ENCODE data around the gene RAP1GAP2.
A peak's percentile ranks its signal among the peaks of the same experiment; 100 is the strongest.
"Not testable (repeated sequence)": the region's sequence is repeated elsewhere in the genome, so short reads cannot be mapped to it uniquely, and the experiment has no call there.

Gene RAP1GAP2

DNA sequence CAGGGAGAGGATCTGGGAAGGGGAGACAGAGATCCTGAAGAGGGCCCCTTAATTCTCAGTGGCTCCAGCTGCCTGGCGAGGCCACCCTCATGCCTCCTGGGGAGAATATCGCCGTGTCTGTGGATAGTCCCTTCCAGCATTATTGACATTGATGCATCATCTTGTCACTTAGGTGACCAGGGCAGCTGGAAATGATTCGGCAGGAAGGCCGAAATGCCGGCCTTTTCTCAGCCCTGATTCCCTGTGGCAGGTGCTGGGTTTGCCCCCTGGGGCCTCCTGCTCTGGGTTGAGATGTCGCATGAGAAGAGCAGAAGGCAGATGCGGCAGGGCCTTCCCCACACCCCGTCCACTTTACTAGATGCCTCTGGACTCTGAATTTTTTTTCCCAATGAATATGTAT, 89.5 kb downstream of the RAP1GAP2 start:
- DNase-seq (ENCODE audit: low read depth) = no peak

DNA sequence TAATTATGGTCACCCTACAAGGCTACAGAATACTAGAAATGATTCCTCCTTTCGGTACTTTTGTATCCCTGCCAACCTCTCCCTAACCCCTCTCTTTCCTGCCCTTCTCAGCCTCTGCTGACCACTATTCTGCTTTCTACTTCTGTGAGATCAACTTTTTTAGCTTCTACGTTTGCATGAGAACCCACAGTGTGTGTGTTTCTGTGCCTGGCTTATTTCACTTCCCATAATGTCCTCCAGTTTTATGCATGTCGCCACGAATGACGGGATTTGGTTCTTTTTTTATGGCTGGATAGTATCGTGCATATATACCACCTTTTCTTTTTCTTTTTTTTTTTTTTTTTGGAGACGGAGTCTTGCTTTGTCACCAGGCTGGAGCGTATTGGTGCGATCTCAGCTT, 92.1 kb downstream of the RAP1GAP2 start:
- no peak for DNase-seq (ENCODE audit: low read depth)

DNA sequence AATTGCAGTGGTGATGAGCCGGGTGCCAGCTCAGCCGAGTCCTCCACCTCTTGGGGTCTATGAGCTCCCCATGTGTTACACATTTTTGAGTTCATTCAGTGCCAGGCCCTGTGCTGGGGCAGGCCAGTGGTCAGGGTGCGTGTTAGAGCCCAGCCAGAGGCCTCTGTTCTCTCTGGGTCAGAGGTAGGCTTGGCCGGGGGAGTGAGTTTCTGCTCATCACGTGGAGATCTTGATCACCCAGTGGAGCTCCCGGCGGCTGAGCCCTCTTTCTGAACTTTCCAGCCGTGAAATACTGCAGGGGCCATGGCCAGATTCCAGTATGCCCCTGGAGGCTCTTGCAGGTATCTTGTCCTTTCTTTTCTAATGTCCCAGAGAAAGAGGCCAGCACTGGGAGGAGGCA, 93.0 kb downstream of the RAP1GAP2 start:
- no peak for DNase-seq (ENCODE audit: low read depth)

DNA sequence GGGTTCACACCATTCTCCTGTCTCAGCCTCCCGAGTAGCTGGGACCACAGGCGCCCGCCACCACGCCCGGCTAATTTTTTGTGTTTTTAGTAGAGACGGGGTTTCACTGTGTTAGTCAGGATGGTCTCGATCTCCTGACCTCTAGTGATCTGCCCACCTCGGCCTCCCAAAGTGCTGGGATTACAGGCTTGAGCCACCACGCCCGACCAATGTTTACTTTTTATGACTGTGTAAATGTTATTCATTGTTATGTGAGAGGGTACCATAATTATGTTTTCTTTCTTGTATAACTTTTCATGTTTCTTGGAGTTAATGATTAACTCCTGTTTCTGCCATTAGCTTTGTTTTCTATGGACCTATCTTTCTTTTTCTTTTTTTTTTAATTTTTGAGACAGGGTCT, 94.5 kb downstream of the RAP1GAP2 start:
- not testable (repeated sequence) for DNase-seq (ENCODE audit: low read depth)

DNA sequence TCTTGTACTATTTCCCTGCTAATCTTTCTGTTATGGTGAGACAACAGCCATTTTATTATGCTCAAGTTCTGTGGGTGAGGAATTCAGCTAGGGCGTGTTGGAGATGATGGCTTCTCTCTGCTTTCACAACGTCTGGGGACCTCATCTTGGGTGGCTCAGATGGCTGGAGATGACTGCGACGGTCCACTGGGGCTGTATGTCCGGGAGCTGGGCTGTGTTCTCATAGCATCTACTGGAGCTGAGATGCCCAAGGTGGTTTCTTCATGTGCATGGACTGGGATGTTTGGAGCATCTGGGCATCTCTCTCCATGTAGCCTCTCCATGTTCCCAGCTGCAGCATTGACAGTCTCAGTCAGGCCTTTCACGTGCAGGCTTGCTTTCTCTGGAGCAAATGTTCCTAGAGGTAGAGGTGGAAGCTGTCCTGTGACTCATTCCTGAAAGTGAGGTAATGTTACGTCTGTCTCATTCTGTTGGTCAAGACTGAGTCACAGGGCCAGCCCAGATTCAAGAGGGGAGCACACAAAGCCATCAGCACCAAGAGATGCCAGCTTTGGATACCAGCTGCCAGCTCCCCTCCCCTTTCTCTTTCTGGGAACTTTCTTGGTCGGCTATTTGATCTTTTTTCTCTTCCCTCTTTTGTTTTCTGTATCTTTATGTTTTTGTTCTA, 96.2 kb downstream of the RAP1GAP2 start:
- peak; percentile 38 for DNase-seq (ENCODE audit: low read depth)

DNA sequence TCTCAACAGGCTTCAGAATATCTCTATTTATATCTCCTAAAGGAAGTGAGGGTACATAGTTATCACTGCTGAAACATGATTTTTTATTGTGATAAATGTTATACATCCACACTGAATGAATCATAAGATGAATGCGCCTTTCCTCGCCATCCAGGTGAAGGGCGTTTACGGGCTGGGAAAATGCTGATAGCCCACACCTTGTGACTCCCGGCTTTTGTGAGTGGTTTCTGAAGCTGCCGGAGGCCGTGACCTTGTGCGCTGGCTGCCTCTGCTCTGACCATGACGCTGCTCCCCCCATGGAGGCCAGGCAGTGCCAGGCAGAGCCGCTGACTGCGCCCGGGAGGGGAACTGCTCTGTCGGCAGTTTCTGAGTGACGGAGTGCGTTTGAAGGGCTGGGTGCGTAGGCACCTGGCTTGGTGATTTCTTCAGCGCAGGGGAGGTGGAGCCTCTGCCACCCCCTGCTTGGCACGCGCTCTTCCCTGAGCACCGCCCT, 97.2 kb downstream of the RAP1GAP2 start:
- DNase-seq (ENCODE audit: low read depth) = no peak

DNA sequence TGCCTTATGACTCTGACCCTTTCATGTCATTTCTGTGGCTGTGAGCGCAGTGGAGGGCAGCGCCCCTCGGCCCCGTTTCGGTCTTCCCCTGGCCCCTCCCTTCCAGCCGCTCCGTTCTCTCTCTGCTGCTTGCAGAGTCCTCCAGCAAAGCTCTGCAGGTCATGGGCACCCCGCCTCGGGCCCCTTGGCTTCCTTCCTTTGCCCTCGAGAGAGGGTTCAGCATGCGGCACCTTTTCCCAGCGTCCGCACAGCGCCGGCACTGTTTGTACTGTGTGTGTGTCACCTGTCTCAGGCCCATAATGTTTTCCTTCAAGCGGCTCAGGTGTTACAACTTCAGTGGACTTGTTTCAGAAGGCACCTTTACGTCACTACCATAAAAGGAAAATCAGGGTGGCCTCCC, 98.5 kb downstream of the RAP1GAP2 start:
- DNase-seq (ENCODE audit: low read depth) = no peak

DNA sequence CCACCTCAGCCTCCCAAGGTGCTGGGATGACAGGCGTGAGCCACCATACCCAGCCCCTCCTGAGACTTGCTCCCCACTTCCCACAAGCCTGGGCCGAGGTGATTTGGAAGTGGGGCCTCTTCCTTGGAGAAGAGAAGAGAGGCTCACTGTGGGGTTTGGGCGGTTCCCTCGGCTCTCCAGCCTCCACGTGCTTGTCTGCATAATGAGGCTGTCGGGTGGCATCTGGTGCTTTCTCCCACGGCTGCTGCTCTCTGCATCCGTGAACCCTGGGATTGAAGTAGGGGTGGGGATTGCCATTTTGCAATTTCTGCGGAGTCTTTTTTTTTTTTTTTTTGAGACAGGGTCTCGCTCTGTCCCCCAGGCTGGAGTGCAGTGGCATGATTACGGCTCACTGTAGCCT, 101.4 kb downstream of the RAP1GAP2 start:
- no peak for DNase-seq (ENCODE audit: low read depth)

DNA sequence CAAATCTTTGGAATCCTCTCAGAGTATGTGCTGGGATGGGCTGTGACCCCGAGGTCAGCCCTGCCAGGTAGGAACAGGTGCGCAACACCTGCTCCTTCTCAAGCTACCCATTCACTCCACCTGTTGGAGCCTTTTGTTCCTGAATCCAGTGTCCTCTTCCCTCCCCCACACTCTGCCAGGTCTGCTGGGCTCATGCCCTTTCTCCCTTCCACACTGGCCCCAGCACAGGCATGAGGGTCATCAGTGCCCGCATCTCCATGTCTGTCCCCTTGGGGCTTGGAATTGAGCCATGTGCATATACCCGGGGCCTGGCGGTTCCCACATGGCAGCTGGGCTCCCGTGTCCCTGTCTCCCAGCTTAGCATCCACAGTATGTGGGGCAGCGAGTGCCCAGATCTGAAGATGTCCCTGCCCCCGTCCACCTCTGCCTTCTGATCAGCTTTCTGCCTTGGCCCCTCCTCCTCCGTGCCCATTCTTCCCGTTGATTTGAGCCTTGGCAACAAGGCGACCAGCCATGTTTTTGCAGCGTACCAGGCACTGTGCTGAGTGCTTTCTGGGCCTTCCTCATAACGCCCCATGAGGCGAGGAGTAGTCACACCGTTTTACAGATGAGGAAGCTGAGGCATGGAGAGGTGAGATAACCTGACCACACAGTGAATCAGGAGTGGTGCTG, 102.2 kb downstream of the RAP1GAP2 start:
- no peak for DNase-seq (ENCODE audit: low read depth)

DNA sequence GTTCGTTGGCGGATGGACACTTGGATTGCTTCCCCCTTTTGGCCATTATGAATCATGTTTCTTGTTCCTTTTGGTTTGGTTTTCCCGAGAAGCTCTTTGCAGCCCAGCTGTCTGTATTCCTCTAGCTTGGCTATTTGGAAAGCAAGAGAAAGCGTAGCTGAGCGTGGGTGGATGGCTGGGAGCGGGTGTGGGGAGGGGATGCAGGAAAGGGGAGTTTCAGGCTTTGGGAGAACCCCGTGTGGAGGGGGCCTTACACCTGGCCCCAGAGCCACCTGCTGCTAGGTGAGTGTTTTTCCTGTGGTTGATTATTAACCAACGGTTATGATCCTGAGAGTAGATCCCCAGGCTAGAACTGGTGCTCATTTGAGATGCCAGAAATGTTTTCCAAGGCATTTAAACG, 103.7 kb downstream of the RAP1GAP2 start:
- no peak for DNase-seq (ENCODE audit: low read depth)

DNA sequence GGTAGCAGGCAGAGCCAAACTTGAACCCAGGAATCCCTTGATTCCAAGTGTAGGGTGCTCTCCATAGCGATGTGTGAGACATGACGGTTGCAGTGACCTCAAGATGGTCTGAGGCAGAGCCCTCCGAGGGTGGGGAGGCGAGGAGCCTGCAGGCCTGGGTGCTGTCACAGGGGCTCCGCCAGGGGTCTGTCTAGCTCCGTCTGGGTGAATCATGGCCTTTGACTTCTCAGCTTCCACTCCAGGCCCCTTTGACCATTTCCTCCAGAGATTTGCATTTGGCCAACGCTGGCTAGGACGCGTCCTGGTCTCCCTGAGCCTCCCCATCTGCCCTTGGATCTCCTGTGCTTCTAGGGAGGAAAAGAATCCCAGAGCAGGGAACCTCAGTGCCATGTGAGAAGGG, 104.6 kb downstream of the RAP1GAP2 start:
- DNase-seq (ENCODE audit: low read depth) = no peak

DNA sequence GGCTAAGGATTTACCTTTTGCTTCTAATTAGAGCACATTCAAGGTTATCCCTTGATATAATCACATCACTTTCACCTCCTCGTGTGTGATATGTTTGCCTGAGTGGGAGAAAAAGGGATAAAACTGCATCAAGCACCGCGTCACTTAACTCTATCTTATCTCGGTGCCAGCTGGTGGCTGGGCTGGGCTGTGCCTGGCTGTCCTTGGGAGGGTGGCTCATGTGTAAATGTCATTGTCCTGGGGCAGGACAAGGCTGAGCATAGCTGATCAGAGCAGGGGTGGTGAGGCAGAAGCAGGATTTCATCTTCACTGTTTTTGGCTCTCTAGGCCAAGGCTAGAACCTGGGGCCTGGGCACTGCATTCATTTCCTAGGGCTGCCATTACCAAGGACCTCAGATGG, 105.3 kb downstream of the RAP1GAP2 start:
- no peak for DNase-seq (ENCODE audit: low read depth)

DNA sequence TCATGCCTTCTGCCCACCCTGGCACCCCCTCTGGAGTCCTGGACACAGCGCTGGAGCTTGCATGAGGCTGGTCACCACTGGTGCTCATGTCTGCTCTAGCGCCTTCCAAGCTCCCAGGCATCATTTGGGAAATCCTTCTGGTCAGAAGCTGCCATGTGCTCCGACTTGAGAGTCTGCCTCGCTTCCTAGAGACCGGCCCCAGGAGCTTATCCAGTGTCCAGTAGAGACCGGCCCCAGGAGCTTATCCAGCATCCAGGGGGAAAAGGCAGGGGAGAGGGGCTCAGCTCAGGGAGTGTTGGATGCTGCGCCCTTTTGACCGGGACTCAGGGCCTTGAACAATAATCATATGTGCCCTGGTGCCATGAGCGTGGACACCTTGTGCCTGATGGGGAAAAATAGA, 106.3 kb downstream of the RAP1GAP2 start:
- no peak for DNase-seq (ENCODE audit: low read depth)

DNA sequence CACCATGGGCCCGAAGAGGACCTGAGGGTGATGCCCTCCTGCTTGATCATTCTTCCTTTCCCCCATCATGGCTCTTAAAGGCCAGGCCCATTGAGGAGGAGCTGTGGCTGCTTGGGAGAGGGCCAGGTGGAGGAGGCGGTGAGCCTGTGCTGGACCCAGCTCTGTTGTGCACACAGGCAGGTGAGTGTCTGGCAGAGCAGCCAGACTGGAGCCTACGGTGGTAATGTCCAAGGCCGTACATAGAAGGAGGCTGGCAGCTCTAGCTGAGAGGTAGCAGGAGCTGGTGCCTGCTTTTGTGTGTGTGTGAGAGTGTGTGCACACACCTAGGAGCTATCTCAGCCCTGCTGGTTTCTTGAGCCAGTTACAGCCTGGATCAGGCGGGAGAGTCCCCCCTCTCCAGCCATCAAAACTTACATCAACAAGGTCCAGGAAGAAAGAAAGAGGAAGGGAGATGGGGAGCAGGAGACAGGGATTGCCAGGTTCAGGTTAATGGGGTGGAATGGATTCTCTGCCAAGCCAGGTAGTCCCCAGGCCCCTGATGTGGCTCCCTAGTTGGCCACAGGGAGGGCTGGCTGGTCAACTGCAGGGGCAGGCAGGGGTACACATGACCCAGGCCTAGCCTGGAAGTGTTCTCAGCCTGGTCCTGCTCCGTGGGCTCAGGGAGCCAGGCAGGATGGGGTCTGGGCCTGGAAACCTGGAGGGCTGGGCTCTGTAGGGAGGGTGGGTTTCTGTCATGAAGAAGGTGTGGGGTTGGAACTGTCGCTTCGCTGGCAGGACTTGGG, 107.1 kb downstream of the RAP1GAP2 start:
- DNase-seq (ENCODE audit: low read depth) = no peak

DNA sequence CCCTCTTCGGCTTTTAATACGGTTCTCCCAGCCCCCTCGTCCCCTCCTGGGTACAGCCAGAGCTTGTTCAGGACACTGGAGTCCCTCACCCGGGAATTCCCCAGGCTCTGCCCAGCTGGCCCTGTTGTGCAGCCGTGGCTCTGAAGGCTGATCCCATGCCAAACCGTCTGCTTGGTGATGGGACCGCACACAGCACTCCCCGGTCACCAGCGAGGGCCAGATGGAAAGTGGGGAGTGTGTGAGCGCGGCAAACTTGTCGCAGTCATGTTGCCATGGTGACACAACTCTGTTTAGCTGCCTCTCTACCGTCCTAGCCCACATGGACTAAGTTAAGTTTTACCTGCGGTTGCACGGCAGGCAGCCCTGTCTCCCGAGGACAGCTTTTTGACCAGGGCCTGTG, 107.9 kb downstream of the RAP1GAP2 start:
- no peak for DNase-seq (ENCODE audit: low read depth)

DNA sequence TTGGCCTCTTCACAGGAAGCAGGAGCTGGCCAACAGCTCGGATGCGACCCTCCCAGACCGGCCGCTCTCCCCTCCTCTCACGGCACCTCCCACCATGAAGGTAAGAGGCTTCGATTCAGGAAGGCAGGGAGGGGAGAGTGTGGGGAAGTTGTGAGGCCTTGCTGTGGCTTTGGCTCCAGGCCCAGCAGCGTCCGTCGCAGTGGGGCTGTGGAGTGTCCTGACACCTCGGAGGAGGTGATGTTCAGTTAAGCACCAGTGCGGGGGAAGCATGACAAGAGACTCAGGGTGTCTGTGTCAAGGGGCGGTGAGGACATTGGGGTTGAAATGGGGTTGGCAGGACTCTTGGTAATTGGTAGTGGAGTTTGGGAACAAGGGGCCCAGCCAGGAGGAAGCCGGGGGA, 109.0 kb downstream of the RAP1GAP2 start:
- DNase-seq (ENCODE audit: low read depth) = no peak

DNA sequence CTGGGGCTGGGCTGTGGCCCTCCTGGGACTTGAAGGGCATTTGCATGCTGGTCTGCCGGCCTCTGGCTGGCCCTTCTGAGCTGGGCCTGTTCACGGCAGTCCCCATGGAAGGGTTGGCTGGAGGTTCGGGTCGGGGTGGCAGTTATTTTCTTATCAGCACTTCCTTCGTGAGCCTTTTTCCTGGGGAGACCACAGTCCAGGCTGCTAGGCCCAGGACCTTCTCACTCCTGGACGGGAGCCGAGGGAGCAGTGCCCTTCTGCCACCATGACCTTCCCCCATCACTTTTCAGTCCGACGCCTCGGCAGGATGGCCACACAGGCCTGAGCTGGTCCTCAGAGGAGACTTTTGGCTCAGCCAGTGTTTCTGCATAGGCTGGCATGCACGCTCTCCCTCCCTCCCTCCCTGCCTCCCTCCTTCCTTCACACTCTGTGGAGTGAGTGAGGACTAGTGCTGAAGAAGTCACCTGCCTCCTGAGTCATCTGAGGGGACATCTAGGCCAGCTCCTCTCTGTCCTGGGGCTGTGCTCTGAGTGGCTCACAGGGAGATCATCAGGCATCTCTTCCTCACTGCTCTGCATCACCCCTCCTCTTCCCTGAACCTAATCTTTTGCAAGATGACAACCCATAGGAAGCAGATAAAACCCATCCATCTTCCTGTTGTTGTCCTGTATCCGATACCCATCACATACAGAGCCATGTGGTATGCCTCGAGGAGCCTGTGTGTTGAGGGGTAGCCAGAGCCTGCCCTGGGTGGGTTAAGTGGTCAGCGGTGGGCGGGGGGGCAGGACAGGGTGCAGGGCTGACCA, 109.7 kb downstream of the RAP1GAP2 start:
- no peak for DNase-seq (ENCODE audit: low read depth)

DNA sequence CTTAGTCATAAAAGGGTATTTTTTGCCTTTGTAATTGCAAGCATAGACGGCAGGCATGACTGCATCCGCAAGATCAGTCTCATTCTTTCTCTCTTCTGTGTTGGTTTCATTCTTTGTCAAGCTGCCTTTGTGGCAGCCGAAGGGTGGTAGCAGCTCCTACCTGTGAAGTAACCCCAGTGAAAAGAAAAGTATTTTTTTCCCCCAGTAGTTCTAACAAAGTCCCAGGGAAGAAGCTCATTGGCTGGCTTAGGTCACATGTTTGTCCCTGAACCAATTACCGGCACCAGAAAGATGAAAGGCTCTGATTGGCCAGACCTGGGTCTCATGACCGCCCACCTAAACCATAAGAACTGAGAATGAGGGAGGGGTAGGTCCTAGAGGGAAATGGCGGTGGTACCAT, 110.7 kb downstream of the RAP1GAP2 start:
- DNase-seq (ENCODE audit: low read depth) = no peak

DNA sequence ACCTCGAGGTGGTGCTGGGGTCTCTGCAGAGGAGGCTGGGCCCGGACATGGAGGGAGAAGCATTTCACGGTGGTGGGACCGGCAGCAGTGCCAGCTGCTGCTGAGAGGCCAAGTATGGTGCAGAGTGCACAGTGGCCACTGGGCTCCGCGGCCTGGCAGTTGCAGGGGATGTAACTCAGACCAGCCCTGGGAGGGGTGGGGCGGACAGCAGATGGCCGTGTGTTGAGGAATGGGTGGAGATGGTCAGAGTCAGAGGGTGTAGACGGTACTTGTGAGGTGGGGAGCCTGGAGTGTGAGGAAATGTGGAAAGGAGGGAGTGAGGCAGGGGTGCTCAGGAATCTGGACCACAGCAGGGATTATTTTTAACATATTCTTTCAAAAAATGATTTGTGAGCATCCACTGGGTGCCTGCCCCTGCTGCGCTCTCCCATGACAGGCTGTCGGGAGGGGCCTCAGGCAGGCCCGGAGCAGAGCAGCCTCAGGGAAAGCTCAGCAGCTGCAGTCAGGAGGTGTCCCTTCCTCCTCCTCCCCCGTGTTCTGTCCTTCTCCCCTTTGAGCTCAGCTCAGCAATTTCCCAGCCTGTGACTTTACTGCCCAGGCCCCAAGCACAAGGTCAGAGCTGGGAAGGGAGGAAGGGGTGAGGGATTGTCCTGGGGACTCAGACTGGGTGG, 113.1 kb downstream of the RAP1GAP2 start:
- no peak for DNase-seq (ENCODE audit: low read depth)

DNA sequence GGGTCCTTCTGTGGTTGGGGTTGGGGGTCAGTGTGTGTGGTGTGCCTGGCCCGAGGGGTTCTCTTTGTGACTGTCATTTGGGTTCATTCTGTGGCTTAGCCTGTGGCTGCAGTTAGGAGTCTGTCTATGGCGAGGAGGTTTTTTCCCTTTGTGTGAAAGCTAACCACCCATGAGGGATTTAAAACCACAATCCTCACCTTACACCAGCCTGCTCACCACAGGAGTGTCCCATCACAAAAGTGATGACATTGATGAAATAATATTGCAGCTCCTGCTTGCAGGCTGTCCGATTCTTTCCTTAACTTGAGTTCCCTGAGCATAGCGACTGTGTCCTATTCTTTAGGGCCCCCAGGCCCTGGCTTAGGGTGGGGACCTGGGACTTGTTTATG, 113.6 kb downstream of the RAP1GAP2 start:
- DNase-seq (ENCODE audit: low read depth) = no peak

DNA sequence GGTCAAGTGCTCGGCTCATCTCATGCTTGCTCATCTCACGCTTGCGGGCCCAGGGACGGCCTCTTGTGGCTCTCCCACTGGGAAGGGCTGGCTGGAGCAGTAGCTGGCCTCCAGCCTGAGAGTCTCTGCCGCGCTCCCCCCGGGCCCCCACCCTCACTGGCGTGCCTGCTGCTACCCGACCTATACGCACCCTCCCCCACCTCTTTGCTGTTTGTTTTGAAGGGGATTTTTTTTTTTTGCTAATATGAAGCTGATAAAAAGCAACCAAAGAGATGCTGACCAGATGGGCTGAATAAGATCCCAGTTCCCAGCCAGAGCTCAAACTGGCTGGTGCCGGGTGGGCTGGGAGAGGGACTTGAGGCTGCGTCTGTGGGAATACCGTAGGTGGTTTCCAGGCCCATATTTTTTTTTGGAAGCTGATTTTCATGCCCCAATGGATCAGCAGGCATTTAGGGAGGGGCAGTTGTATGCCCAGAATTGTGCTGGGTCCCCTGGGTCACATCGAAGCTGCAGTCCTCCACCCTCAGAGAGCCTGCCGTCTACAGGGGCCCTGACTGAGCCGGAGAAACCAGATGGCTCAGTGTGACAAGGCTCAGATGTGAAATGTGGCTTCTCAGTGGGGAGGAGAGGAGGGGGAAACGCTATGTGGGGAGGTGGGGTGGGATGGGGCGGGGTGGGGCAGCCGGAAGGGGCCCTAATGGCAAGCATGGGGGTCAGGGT, 115.0 kb downstream of the RAP1GAP2 start:
- DNase-seq (ENCODE audit: low read depth) = no peak

Data from fibroblast of the conjunctiva (primary cell).